OCI-M1 (cell line): ENCODE measurements around the gene SMIM35.

Experiments
- DNase-seq: peaks from one replicate; lab custom pipeline; 2025; lab: John Stamatoyannopoulos, UW

Gene SMIM35

GRCh38 chr11:118109231-118109630, 22.5 kb upstream of the SMIM35 start:
- no peak for DNase-seq

GRCh38 chr11:118108513-118108912, 21.8 kb upstream of the SMIM35 start:
- no peak for DNase-seq

- DNase-seq: no peak
Measured at GRCh38 chr11:118106789-118107335, 20.1 kb upstream of the SMIM35 start.

DNA sequence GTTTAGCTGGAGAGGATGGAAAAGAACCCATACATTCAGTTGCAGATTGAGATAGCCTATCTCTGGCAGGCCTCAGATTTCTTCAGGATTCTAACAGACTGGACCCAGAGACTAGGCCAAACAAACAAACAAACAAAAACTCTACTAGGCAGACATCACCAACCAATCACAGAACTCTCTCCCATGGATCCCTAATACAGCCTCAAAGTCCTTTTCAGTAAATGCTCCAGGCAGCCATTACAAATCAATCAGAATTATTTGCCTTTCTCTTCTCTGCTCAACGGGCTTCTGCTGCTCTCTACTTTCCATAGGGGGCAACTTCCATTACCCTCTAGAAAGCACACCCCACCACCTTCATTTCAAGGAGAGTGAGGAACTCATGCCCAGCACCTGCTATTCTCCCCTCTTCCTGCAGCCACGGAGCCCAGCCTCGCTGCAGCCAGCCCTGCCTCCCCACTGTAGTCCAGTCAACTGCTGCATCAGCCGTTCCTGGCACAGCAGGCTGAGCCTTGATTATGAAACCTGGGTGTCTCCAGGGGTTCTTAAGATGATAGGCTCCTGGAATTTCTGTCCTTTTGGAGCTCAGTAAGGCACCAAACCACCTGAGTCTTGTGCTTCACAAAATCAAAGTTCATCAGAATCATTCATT, 19.0 kb upstream of the SMIM35 start:
- no peak for DNase-seq

DNA sequence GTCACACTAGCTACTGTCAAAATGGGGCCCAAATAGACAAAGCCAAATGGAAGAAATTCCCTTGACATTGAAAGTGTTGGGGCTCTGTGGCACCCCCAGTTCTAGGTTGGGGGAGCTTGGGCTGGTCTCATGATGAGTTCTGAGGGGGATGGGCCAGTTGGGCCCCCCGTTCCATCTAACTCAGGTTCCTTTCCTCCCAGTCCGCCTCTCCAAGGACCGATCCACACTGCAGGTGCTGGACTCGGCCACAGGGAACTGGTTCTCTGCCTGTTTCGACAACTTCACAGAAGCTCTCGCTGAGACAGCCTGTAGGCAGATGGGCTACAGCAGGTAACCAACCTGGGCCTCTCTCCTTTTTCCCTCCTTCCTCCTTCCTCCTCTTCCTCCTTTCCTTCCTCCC, 17.7 kb upstream of the SMIM35 start:
- DNase-seq: no peak

- DNase-seq: peak; percentile 93
Measured at GRCh38 chr11:118102721-118103261, 16.0 kb upstream of the SMIM35 start.

GRCh38 chr11:118100691-118101232, 14.0 kb upstream of the SMIM35 start:
- no peak for DNase-seq

- peak; percentile 52 for DNase-seq
Measured at GRCh38 chr11:118099838-118100556, 13.2 kb upstream of the SMIM35 start.

DNA sequence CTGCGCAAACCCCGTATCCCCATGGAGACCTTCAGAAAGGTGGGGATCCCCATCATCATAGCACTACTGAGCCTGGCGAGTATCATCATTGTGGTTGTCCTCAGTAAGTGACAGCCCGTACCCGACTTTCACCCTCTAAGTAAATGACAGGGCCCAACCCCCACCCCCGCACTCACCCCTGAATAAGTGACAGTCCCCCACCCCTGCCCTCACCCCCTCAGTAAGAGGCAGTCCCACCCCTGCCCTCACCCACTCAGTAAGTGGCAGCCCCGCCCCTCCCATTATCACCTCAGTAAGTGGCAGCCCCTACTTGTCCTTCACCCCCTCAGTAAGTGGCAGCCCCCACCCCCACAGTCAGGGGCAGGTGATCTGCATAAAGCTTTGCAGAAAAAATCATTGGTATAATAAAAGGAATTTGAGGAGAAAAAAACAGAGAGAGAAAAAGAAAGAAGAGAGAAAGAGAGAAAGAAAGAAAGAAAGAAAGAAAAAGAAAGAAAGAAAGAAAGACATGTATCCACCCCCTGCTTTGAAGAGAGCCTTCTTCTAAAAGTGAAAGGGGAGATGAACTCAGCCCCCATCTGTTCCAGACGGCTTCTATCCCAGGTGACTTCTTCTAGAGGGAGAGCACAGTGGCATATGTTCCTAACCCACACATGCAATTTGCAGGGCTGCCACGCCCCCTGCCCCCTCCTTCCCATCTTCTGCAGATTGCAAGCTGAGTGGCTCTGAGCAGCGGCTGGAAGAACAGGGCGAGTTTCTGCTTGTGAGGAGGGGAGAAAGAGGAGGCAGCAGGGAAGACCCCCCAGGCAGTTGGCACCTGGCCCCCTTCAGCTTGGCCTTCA, 12.5 kb upstream of the SMIM35 start:
- peak; percentile 52 for DNase-seq

GRCh38 chr11:118095967-118096367, 9.2 kb upstream of the SMIM35 start:
- no peak for DNase-seq

DNA sequence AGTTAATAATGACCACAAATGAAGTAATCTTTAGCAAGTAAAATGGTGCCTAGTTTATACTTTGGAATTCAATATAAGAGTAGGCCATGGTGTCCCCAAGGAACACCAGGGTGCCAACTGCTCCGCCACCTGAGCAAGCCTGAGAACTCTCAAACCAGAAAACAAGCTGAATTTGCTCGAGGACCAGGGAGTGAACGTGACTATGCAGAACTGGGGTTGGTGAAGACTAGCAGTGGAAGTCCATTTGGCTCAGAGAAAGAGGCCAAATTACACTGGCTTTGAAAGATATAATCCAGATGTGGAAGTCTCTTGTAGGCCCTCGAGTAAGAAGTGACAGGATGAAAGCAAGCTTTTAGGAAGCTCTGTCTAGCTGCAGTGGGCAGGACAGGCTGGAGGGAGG, 8.7 kb upstream of the SMIM35 start:
- DNase-seq: no peak

DNA sequence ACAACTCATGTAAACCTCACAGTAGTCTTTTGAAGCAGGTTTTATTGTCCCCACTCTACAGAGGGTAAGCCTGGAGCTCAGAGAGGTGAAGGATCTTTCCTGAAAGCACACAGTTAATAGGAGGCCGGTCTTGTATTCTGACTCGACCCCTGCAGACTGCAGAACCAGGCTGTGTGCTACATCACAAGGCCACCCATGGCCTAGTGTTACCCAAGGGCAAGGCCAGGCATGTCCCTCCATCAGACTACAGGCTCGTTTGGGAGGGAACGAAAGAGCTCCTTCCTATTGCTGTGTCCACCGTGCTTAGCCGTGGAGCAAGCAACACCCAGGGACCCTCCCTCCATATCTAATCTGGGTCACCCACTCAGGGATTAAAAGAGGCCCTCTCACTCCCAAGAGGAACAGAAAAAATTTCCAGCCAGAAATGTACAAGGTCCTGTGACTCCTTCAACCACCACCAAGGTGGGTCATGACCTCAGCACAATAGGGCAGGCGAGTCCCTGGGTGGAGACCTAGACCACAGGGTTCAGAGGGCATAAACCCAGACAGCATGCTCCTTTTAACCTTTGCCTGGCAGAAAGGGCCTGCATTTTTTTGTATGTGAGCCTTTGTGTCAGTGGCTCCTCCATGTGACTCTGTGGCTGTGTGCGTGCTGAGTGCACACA, 6.3 kb upstream of the SMIM35 start:
- DNase-seq: no peak

GRCh38 chr11:118091690-118092089, 4.9 kb upstream of the SMIM35 start:
- no peak for DNase-seq

- DNase-seq: no peak
Measured at GRCh38 chr11:118090545-118091162, 3.9 kb upstream of the SMIM35 start.

DNA sequence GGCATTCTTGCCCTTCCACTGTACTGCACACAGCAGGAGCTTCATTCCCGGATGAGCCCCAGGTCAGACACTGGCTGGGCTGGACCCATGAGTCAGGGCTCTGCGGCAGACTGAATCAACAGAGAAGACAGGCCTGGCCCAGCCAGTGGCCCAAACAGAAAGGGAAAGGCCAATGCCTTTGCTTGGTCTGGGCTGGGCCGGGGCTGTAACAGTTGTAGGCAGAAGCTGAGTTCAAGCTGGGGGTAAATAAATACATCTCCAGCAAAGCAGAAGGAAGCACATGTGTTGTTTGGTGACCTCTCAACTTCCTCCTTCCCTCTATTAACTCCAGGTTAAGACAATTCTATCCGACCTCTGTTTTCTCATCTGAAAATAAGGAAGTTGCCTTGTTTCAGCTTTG, 1.8 kb upstream of the SMIM35 start:
- DNase-seq: peak; percentile 24

- no peak for DNase-seq
Measured at GRCh38 chr11:118087931-118088330, 1.2 kb upstream of the SMIM35 start.

- DNase-seq: no peak
Measured at GRCh38 chr11:118084656-118085055, 2.1 kb downstream of the SMIM35 start.

DNA sequence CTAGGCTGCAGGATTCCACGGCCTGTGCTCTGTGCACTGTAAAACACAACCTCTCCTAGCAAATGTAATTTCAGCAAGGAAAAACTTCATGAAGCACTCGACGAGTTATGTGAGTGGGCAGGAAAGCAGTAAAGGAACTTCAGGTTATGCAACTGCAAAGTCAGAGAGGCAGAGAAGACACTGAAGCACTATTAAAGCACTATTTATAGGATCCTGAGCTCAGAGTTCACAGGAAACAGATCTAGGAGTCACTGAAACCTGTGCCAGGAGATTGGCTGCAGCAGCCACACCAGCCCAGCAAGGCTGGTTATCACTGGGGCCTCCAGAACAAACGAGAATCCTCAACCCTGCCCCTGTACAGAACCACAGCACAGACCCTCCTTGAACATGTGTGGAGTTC, 2.5 kb downstream of the SMIM35 start:
- no peak for DNase-seq

DNA sequence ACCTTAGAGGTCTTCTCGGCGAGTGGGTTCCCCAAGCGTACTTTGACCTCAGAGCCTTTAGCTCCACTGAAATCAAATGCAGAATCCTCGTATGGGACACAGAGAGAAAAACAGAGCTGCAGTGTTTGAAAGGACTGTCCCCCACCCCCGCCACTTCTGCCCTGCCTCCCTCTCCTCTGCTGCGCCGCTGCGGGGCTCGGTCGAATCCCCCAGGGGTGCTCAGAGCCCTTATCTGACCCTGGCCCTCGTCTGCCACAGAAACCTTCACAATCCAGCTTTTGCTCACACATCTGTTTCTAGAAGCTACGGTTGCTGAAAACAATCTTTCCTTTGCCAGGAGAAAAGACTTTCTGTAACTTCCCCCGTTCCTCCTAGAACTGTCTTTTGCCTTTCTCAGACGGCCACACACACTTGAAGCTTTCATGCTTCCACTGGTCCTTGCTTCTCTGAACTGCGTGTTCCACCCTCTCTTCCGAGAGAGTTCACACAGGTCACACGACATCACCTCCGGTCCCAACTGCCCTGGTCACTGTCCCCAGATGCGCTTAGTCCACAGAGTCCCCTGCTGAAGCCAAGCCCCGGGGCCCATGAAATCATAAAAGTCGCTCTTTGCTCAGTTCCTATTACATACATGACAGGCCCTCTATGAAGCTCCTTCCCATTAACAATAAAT, 3.7 kb downstream of the SMIM35 start:
- DNase-seq: no peak

GRCh38 chr11:118081241-118081958, 5.4 kb downstream of the SMIM35 start:
- DNase-seq: no peak
